ENCODE results near the gene SLC35B1.
"Not testable (repeated sequence)": the region's sequence is repeated elsewhere in the genome, so short reads cannot be mapped to it uniquely, and the experiment has no call there.

The SLC35B1 gene

DNA sequence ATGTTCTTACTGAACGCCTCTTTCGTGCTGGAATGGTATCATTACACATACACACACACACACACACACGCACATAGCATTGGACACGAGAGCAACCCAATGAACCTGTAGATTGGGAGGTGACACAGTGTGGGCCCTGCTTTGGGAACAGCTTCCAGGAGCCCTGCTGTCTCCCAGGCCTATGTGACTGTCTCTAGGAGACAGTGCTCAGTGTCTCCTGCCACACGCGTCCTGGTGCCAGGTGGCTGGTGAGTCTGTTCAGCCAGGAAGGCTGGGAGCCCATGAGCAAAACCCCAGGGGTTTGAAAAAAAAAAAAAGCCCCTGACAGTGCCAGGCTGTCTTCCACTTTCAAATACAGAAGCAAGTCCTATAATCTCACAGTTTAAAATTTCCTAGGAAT lies 27.4 kb downstream of the SLC35B1 start:
- no peak for DNase-seq (ENCODE audit: low read depth)
- TF ChIP-seq, protein P1, sequence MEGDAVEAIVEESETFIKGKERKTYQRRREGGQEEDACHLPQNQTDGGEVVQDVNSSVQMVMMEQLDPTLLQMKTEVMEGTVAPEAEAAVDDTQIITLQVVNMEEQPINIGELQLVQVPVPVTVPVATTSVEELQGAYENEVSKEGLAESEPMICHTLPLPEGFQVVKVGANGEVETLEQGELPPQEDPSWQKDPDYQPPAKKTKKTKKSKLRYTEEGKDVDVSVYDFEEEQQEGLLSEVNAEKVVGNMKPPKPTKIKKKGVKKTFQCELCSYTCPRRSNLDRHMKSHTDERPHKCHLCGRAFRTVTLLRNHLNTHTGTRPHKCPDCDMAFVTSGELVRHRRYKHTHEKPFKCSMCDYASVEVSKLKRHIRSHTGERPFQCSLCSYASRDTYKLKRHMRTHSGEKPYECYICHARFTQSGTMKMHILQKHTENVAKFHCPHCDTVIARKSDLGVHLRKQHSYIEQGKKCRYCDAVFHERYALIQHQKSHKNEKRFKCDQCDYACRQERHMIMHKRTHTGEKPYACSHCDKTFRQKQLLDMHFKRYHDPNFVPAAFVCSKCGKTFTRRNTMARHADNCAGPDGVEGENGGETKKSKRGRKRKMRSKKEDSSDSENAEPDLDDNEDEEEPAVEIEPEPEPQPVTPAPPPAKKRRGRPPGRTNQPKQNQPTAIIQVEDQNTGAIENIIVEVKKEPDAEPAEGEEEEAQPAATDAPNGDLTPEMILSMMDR (conservative IDR thresholded peaks at IDR 0.05; ENCODE audit: low read depth, low read length) = no peak
- no peak overlapping the region for H3K4me3 ChIP-seq (ENCODE audit: low read depth, low read length)

DNA sequence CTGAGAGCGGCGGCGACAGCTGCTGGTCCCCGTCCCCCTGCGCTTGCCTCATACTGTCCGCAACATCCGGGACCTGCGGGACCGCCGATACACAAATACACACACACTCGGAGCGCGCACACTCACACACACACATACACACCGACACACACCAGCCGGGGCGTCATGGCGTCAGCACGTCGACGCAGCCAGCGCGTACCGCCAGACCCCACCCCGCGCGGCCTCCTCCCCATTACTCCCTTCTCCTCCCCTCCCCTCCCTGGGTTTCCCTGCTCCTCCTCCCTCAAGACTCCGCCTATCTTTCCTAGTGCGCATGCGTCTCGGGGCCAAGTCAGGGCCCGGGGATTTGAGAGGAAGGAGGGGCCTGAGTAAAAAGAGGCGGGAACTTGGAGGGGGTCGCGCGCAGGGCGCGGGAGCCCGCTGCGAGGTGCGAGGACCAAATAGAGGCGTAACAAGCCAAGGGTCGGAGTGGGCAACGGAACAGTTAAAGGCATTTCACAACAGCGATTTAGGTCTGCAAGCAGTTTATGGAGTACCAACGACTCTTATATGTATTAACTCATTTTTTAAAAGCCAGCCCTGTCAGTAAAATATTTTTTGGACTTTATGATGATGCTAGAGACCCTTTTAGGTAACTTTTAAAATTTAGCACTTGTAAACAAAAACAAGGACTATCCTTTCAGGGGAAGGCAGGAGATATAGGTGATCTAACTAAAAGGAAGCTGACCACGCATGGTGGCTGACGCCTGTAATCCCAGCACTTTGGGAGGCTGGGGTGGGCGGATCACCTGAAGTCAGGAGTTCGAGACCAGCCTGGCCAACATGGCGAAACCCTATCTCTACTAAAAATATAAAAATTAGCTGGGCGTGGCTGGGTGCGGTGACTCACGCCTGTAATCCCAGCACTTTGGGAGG lies 29.6 kb downstream of the SLC35B1 start, which contains the start of gene SPOP:
TSS of gene SPOP (minus strand) at position 165 of the 915 bp plus-strand sequence. CDS start 55,287 bp downstream, outside the sequence.
- peak; percentile 100 for DNase-seq (ENCODE audit: low read depth)
- TF ChIP-seq, protein P1 (conservative IDR thresholded peaks at IDR 0.05; ENCODE audit: low read depth, low read length) = no peak
- peak within 1 kb of the TSS; percentile 73 for H3K4me3 ChIP-seq (ENCODE audit: low read depth, low read length)

DNA sequence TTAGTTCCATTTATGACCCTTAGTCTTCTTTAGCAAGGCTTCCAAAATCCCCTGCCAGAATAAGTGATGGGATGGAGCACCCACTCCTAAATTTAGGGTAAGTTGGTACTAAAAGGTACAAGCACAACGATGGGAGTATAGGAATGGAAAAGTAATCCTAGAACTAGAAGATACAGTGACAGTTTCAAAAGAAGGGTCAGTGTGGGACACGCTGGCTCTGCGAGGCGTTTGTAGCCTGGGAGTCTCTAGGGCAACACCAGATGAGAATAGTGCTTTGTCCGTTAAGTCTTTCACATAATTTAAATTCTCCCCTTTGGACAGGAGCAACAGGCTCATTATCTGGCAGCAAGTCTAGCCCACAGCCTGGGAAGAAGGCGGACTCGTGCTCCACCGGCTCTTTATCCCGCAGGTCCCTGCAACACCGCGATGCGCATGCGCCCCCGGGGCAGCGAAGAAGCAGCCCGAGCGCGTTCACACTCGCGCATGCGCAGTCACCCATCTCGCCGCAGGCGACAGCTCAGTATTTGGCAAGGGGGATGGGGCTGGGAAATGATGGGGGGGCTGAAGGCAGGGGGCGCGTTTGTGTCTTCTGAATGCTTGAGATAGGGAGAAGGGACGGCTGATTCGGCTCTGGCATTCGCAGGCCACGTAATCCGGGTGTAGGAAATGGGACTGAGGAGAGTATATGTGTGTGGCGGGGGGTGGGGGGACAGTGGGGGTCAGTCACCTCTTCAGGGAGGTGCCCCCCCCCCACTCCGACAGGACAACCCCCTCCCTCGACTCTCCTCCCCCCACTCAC lies 30.4 kb downstream of the SLC35B1 start:
- H3K4me3 ChIP-seq (ENCODE audit: low read depth, low read length) = peak overlapping the region; percentile 73
- TF ChIP-seq, protein P1 (conservative IDR thresholded peaks at IDR 0.05; ENCODE audit: low read depth, low read length) = peak; percentile 34
- DNase-seq (ENCODE audit: low read depth) = peak; percentile 96

DNA sequence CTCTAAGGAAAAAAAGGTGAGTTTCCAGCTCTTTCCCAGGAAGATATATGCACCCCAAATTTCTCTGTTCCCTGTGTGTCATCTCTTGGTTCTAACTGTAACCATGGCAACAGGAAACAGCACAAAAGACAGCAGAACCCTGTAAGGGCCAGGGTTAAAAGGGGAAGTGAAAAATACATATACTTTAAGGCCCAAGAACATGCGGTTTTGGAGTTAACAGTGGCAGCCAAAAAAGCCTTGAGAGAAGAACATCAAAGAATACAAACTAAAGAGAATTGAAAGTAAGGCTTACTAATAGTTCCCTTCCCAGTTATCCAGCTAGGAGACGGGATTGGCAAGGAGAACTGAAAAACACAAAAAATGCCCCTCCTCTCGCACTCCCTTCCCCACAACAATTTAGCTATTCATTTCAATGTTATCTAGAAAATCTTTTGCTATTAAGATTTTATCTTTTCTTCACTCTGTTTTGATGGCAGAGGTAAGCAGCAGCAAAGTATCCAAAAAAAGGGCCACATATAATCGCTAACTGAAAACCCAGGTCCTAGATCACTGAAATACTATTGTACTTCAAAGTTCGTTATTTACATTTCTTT lies 31.4 kb downstream of the SLC35B1 start:
- H3K4me3 ChIP-seq (ENCODE audit: low read depth, low read length) = peak overlapping the region; percentile 73
- TF ChIP-seq, protein P1 (conservative IDR thresholded peaks at IDR 0.05; ENCODE audit: low read depth, low read length) = no peak
- DNase-seq (ENCODE audit: low read depth) = peak; percentile 63

DNA sequence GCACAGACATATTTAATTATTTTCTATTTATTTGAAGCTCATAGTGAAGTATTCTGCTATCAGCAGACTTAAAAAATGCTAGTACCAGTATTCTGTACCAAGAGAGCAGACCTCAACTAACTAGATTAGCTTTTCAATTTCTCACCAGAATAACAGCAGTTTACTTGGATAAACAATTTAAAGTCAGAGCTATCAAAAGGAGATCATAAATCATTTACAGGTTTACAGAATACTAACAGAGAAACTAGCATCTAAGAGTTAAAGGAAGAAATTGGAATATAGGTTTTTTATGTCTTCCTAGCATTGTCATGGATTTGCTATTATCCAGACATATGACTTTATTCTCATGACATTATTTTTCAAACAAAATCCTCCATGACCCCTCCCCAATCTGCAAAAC lies 33.3 kb downstream of the SLC35B1 start:
- no peak overlapping the region for H3K4me3 ChIP-seq (ENCODE audit: low read depth, low read length)
- TF ChIP-seq, protein P1 (conservative IDR thresholded peaks at IDR 0.05; ENCODE audit: low read depth, low read length) = no peak
- no peak for DNase-seq (ENCODE audit: low read depth)

DNA sequence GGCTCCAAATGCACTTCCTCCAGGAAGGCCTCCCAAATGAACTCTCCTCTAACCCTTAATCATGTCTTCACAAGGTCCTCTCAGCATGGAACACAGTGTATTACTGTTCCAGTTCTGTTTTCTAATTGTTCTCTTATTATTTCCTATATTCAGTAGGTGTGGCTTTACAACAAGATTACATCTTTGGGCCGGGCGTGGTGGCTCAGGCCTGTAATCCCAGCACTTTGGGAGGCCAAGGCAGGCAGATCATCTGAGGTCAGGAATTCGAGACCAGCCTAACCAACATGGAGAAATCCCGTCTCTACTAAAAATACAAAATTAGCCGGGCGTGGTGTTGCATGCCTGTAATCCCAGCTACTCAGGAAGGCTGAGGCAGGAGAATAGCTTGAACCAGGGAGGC lies 34.1 kb downstream of the SLC35B1 start:
- DNase-seq (ENCODE audit: low read depth); H3K4me3 ChIP-seq (ENCODE audit: low read depth, low read length): not testable (repeated sequence)

DNA sequence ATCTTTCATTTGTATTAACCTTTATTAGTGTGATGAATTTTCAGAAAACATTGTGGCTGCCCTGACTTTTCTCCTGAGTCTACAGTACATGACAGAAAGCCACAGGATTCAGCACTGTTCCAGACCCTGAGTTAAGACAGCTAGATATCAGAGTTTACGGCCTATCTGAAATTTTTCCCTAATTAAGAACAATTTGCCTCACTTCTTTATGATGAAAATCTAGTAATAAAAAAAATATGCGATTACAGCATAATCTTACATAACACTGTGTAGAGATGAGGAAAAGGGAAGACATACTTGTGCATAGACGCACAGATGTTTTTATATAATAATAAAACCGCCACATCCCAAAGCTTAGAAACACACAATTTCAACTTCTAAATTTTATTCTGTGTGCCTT lies 37.1 kb downstream of the SLC35B1 start:
- no peak overlapping the region for H3K4me3 ChIP-seq (ENCODE audit: low read depth, low read length)
- no peak for DNase-seq (ENCODE audit: low read depth)
- TF ChIP-seq, protein P1 (conservative IDR thresholded peaks at IDR 0.05; ENCODE audit: low read depth, low read length) = no peak

Data from choroid plexus epithelial cell (primary cell).